ENCODE results near the gene FIGN. TPM values are rescaled to one million over a fixed set of nuclear protein-coding genes. Genes with fewer than 3 reads are reported as not detected.

The FIGN gene
- total and polyA plus RNA-seq, 2 donors (not counting 3 experiments of a cell fraction or from before 2014, with no cell fraction given): 1.8 to 8.1 TPM

GRCh38 chr2:163626208-163626607 lies 109.6 kb downstream of the FIGN start:
- TF ChIP-seq EZH2 (IDR thresholded peaks at IDR 0.05; ENCODE audit: borderline replicate concordance, low read depth, low read length, severe bottlenecking) (no peak), POLR2AphosphoS5 (IDR thresholded peaks at IDR 0.05; ENCODE audit: insufficient read depth, low read depth, low read length) (no peak), GATA2 (IDR thresholded peaks at IDR 0.05; ENCODE audit: insufficient read depth, insufficient read length, low read depth, low read length) (no peak), MAX (IDR thresholded peaks at IDR 0.05; ENCODE audit: insufficient read depth, insufficient read length) (no peak), JUN (IDR thresholded peaks at IDR 0.05; ENCODE audit: borderline replicate concordance, insufficient read depth, insufficient read length, low read depth) (no peak), CTCF (IDR thresholded peaks at IDR 0.05; ENCODE audit: extremely low read depth in 1 of 2, insufficient read depth in 1 of 2, low read depth in 1 of 2, low read length in 2 of 2) (no peak), MYC (IDR thresholded peaks at IDR 0.05; ENCODE audit: low read depth, low read length) (no peak), POLR2A (IDR thresholded peaks at IDR 0.05; ENCODE audit: low read depth, low read length) (no peak), FOS (IDR thresholded peaks at IDR 0.05; ENCODE audit: borderline replicate concordance, insufficient read depth, low read length) (no peak)
- Histone ChIP-seq H3K36me3 (ENCODE audit: control insufficient read depth in 2 of 2, extremely low read depth in 1 of 2, insufficient read depth in 2 of 2, low read length in 2 of 2) (no peaks in the 10 kb centered on the region), H3K4me1 (ENCODE audit: control insufficient read depth, extremely low read depth, insufficient read depth, low read length) (peaks cover 4% of the 10 kb centered on the region), H3K27ac (ENCODE audit: insufficient read depth, low read depth, low read length) (no peak overlapping the region), H3K4me2 (ENCODE audit: insufficient read depth, low read length) (no peak overlapping the region), H3K4me3 (replicated peaks in 1 of 3; ENCODE audit: insufficient read depth in 1 of 3, low read depth in 1 of 3, low read length in 3 of 3) (no peak overlapping the region), H3K9me3 (replicated peaks; ENCODE audit: control insufficient read depth, insufficient read depth, low read length) (no peaks in the 10 kb centered on the region), H3K79me2 (ENCODE audit: control insufficient read depth, insufficient read depth, low read length) (no peaks in the 10 kb centered on the region), H3K27me3 (ENCODE audit: control insufficient read depth in 2 of 2, insufficient read depth in 2 of 2, low read length in 2 of 2) (no peaks in the 10 kb centered on the region), H2AFZ (ENCODE audit: low read depth, low read length) (no peak overlapping the region), H4K20me1 (replicated peaks; ENCODE audit: control insufficient read depth, extremely low read depth, insufficient read depth, low read length) (no peaks in the 10 kb centered on the region), H3K9me1 (replicated peaks; ENCODE audit: control insufficient read depth, extremely low read depth, insufficient read depth, low read length) (no peaks in the 10 kb centered on the region), H3K9ac (replicated peaks; ENCODE audit: extremely low read depth, insufficient read depth, low read length) (no peak overlapping the region)
- dilution Hi-C loops (cut with MboI; ENCODE audit: extremely low pct_ligation_motif_present, low sequenced_read_pairs): no loop called here
- CTCF ChIA-PET: no interaction called here
- no peak for FAIRE-seq
- POLR2A ChIA-PET: no interaction called here
- intact Hi-C loops (cut with micrococcal nuclease): no loop called here
- no peak for DNase-seq (ENCODE audit: low read depth, low spot score)
- BruUV-seq (replicated peaks): no TSS peak
